Neuronal stem cell (in vitro differentiated cells): ENCODE measurements around the gene PTPRE.

Experiments
- DNase-seq: peaks from one replicate; pipeline ENCODE4 v3.0.0-alpha.2; 2013; ENCODE audit warnings: low spot score
- H2AFZ ChIP-seq: one replicate; pipeline ENCODE4 v1.6.1; 2013; ENCODE audit warnings: mild to moderate bottlenecking, low read length, inconsistent platforms
- H2AK5ac ChIP-seq: 2 replicates; pipeline ENCODE4 v1.6.1; 2013; ENCODE audit warnings: low read depth, mild to moderate bottlenecking, inconsistent platforms, low read length, moderate library complexity, mixed read lengths
- H2BK120ac ChIP-seq: 2 replicates; pipeline ENCODE4 v1.6.1; 2013; ENCODE audit warnings: low read depth, mild to moderate bottlenecking, inconsistent platforms, low read length, moderate library complexity, mixed read lengths
- H2BK12ac ChIP-seq: one replicate; pipeline ENCODE4 v1.6.1; 2013; ENCODE audit warnings: low read length, inconsistent platforms
- H2BK15ac ChIP-seq: 2 replicates; pipeline ENCODE4 v1.6.1; 2013; ENCODE audit warnings: mild to moderate bottlenecking, low read length, inconsistent platforms, mixed read lengths
- H2BK5ac ChIP-seq: one replicate; pipeline ENCODE4 v1.6.1; 2013; ENCODE audit warnings: inconsistent platforms, mild to moderate bottlenecking, low read length, moderate library complexity
- H3K14ac ChIP-seq: one replicate; pipeline ENCODE4 v1.6.1; 2013; ENCODE audit warnings: low read length, inconsistent platforms
- H3K18ac ChIP-seq: 2 replicates; pipeline ENCODE4 v1.6.1; 2013; ENCODE audit warnings: low read length, inconsistent platforms
- H3K23ac ChIP-seq: 2 replicates; pipeline ENCODE4 v1.6.1; 2013; ENCODE audit warnings: low read depth, mild to moderate bottlenecking, mixed read lengths, low read length, inconsistent platforms; ENCODE audit not compliant: poor library complexity
- H3K27ac ChIP-seq: replicated peaks from 3 replicates; pipeline ENCODE4 v1.5.1; 2013; ENCODE audit warnings: low read length, inconsistent platforms
- H3K27me3 ChIP-seq, 3 experiments: 2 replicates each; pipeline ENCODE4 v1.6.1; 2013; ENCODE audit warnings: low read length in 3 of 3, mild to moderate bottlenecking in 2 of 3, inconsistent platforms in 1 of 3, low read depth in 1 of 3, mixed read lengths in 1 of 3, moderate library complexity in 1 of 3; ENCODE audit not compliant: control insufficient read depth in 3 of 3, insufficient read depth in 3 of 3
- H3K36me3 ChIP-seq, 2 donors: replicated peaks in 1 of 2; 2 replicates each; pipeline ENCODE4 v1.6.1; 2013; ENCODE audit warnings: low read length in 2 of 2; ENCODE audit not compliant: control insufficient read depth in 2 of 2, insufficient read depth in 2 of 2
- H3K4ac ChIP-seq: 2 replicates; pipeline ENCODE4 v1.6.1; 2013; ENCODE audit warnings: inconsistent platforms, mild to moderate bottlenecking, low read length, moderate library complexity
- H3K4me1 ChIP-seq, 2 donors: 1 replicate in 1 of 2; 2 replicates in 1 of 2; pipeline ENCODE4 v1.6.1; 2013; ENCODE audit warnings: low read length in 2 of 2, low read depth in 1 of 2; ENCODE audit not compliant: control insufficient read depth in 2 of 2, insufficient read depth in 1 of 2
- H3K4me2 ChIP-seq: one replicate; pipeline ENCODE4 v1.6.1; 2013; ENCODE audit warnings: mild to moderate bottlenecking, low read length, inconsistent platforms; ENCODE audit not compliant: insufficient read depth, poor library complexity, severe bottlenecking
- H3K4me3 ChIP-seq, 2 donors: 2 replicates each; pipeline ENCODE4 v1.5.1; 2013; ENCODE audit warnings: low read length in 2 of 2, mild to moderate bottlenecking in 2 of 2, inconsistent platforms in 1 of 2, moderate library complexity in 1 of 2
- H3K79me1 ChIP-seq: one replicate; pipeline ENCODE4 v1.6.1; 2013; ENCODE audit warnings: low read depth, mild to moderate bottlenecking, inconsistent platforms, low read length, moderate library complexity
- H3K9ac ChIP-seq: one replicate; pipeline ENCODE4 v1.6.1; 2013; ENCODE audit warnings: mild to moderate bottlenecking, low read depth, low read length, inconsistent platforms; ENCODE audit not compliant: poor library complexity
- H3K9me3 ChIP-seq, 2 donors: replicated peaks in 1 of 2; 2 replicates each; pipeline versions ENCODE3 to v1.6.1; 2013; ENCODE audit warnings: low read length in 2 of 2, mild to moderate bottlenecking in 2 of 2, inconsistent platforms in 1 of 2, low read depth in 1 of 2, mixed read lengths in 1 of 2, moderate library complexity in 1 of 2; ENCODE audit not compliant: control insufficient read depth in 2 of 2, insufficient read depth in 1 of 2
- H4K8ac ChIP-seq: one replicate; pipeline ENCODE4 v1.6.1; 2013; ENCODE audit warnings: low read depth, mild to moderate bottlenecking, inconsistent platforms, low read length, moderate library complexity
- H4K91ac ChIP-seq: one replicate; pipeline ENCODE4 v1.6.1; 2013; ENCODE audit warnings: low read length, low read depth, mild to moderate bottlenecking, inconsistent platforms; ENCODE audit not compliant: poor library complexity
- WGBS, 2 donors: extraction: QIAGEN DNeasy Blood & Tissue Kit; methylation state at CpG; one replicate each; pipeline ENCODE4 v1.1.7; 2013; ENCODE audit warnings: missing lambda C conversion rate in 2 of 2, mixed read lengths in 1 of 2; ENCODE audit not compliant: insufficient read length in 2 of 2, insufficient replicate concordance in 1 of 2; ENCODE audit errors: extremely low coverage in 2 of 2; 5-methylcytosine and 5-hydroxymethylcytosine counted together

Gene PTPRE

DNA sequence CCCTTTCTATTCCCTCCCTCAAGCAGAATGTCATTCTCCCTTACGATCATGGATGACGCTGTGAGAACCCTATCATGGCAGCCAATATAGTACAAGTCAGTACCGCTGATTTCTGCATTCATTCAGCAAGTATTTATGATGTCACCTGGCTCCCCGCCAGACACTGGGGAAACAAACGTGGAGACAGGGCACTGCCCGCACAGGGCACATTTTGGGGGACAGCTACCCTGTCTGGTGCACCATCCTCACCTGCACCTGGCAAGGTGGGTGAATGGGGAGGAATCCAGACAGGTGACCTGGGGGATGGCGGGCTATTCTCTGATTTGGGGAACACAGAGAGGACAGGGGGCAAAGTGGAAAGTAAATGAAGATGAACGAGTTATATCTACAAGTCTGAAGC lies 190.9 kb downstream of the PTPRE start:
- H3K79me1 ChIP-seq = no peaks in the 10 kb centered on the region
- no peak overlapping the region for H2BK12ac ChIP-seq
- H3K18ac ChIP-seq = no peak overlapping the region
- H4K91ac ChIP-seq = no peak overlapping the region
- no CpG with 5 or more reads among the region's 8 CpGs for WGBS, 2 donors
- H2BK120ac ChIP-seq = no peak overlapping the region
- no peak overlapping the region for H3K9ac ChIP-seq
- H3K14ac ChIP-seq = no peak overlapping the region
- H3K36me3 ChIP-seq = peaks cover 48 to 72% of the 10 kb centered on the region in 2 donors
- no peak overlapping the region for H2BK15ac ChIP-seq
- DNase-seq = no peak
- H2AK5ac ChIP-seq = no peak overlapping the region
- no peak overlapping the region for H2BK5ac ChIP-seq
- H3K4ac ChIP-seq = no peak overlapping the region
- H3K4me2 ChIP-seq = no peak overlapping the region
- H2AFZ ChIP-seq = no peak overlapping the region
- no peak overlapping the region for H3K27ac ChIP-seq
- no peak overlapping the region for H3K23ac ChIP-seq
- peaks cover 0 to 2% of the 10 kb centered on the region in 2 donors for H3K4me1 ChIP-seq
- H3K9me3 ChIP-seq = peaks cover 0 to 2% of the 10 kb centered on the region in 2 donors
- H4K8ac ChIP-seq = no peak overlapping the region
- H3K4me3 ChIP-seq = no peak overlapping the region
- H3K27me3 ChIP-seq = no peaks in the 10 kb centered on the region

GRCh38 chr10:128098631-128099030 lies 191.7 kb downstream of the PTPRE start:
- peaks cover 0 to 2% of the 10 kb centered on the region in 2 donors for H3K9me3 ChIP-seq

DNA sequence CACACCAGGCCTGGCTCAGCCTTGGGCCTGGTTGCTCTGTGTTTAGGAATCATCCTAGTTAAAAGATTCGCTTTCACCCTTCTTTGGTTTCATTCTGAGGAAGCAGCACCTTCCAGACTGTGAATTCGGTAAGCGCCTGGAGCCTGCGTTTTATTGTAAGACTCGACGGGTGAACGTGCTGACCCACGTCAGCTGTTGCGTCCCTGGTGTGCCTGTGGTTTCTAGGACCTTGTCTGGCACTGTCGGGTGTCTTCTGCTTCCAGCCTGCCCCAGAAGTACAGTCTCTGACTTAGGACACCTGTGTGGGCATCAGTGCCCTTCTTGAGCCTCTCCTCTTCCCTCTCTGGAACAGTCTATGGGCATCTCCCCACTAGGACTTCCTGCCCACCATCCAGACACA lies 193.0 kb downstream of the PTPRE start:
- Histone ChIP-seq H3K4ac (no peak overlapping the region), H3K27me3 (no peaks in the 10 kb centered on the region), H2BK120ac (no peak overlapping the region), H2BK15ac (no peak overlapping the region), H3K9me3 (peaks cover 0 to 2% of the 10 kb centered on the region in 2 donors), H3K4me3 (no peak overlapping the region), H2BK12ac (no peak overlapping the region), H2AK5ac (no peak overlapping the region), H3K9ac (no peak overlapping the region), H2AFZ (no peak overlapping the region), H4K8ac (no peak overlapping the region), H3K36me3 (peaks cover 68 to 93% of the 10 kb centered on the region in 2 donors), H3K14ac (no peak overlapping the region), H3K27ac (no peak overlapping the region), H3K4me1 (peaks cover 0 to 2% of the 10 kb centered on the region in 2 donors), H3K23ac (no peak overlapping the region), H3K4me2 (no peak overlapping the region), H3K79me1 (peaks cover 2% of the 10 kb centered on the region), H4K91ac (no peak overlapping the region), H3K18ac (no peak overlapping the region), H2BK5ac (no peak overlapping the region)
- WGBS, 2 donors = no CpG with 5 or more reads among the region's 10 CpGs
- no peak for DNase-seq

More at GRCh38 chr10:128098631-128099030, 191.7 kb downstream of the PTPRE start:
- no peak overlapping the region for H3K23ac ChIP-seq
- no peak overlapping the region for H3K14ac ChIP-seq
- H2BK12ac ChIP-seq = no peak overlapping the region
- H3K27ac ChIP-seq = no peak overlapping the region
- H2BK5ac ChIP-seq = no peak overlapping the region
- H2AK5ac ChIP-seq = no peak overlapping the region
- no peak overlapping the region for H3K18ac ChIP-seq
- no peak overlapping the region for H3K4me3 ChIP-seq
- no CpG with 5 or more reads among the region's 10 CpGs for WGBS, 2 donors
- H2BK120ac ChIP-seq = no peak overlapping the region
- H3K36me3 ChIP-seq = peaks cover 56 to 81% of the 10 kb centered on the region in 2 donors
- H4K91ac ChIP-seq = no peak overlapping the region
- H3K4me1 ChIP-seq = peaks cover 0 to 2% of the 10 kb centered on the region in 2 donors
- peaks cover 2% of the 10 kb centered on the region for H3K79me1 ChIP-seq
- H2AFZ ChIP-seq = no peak overlapping the region
- H4K8ac ChIP-seq = no peak overlapping the region
- no peak overlapping the region for H3K9ac ChIP-seq
- H3K4me2 ChIP-seq = no peak overlapping the region
- no peak overlapping the region for H3K4ac ChIP-seq
- no peak overlapping the region for H2BK15ac ChIP-seq
- no peak for DNase-seq
- no peaks in the 10 kb centered on the region for H3K27me3 ChIP-seq

DNA sequence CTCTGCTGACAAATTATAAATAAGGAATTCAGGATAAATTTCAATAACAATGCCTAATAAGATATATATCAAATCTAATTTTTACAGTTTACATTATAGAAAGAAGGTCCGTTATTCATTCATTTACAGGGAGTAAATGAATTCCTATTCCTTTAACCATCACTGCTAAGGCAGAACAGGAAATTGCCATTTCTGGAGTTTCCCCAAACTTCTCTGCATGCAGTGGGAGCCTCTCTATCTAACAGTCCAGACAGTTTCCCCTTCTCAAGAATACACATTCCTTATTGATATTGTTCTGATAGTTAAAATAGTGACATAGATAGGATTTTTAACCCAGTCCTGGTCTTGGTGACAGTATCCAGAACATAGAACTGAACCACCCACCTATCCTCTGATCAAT lies 195.0 kb downstream of the PTPRE start:
- Histone ChIP-seq H4K8ac (no peak overlapping the region), H3K4me1 (no peaks in the 10 kb centered on the region), H3K18ac (no peak overlapping the region), H2BK5ac (no peak overlapping the region), H4K91ac (no peak overlapping the region), H3K79me1 (peaks cover 2% of the 10 kb centered on the region), H3K4me2 (no peak overlapping the region), H2BK12ac (no peak overlapping the region), H3K36me3 (peaks cover 77 to 100% of the 10 kb centered on the region in 2 donors), H2AFZ (no peak overlapping the region), H3K27me3 (no peaks in the 10 kb centered on the region), H2AK5ac (no peak overlapping the region), H3K9ac (no peak overlapping the region), H2BK15ac (no peak overlapping the region), H3K4me3 (no peak overlapping the region), H3K23ac (no peak overlapping the region), H2BK120ac (no peak overlapping the region), H3K4ac (no peak overlapping the region), H3K27ac (no peak overlapping the region), H3K14ac (no peak overlapping the region), H3K9me3 (no peaks in the 10 kb centered on the region)
- no peak for DNase-seq
- WGBS, 2 donors = no CpG with 5 or more reads among the region's 1 CpG
